Activated CD4-positive, alpha-beta T cell treated with anti-CD3 and anti-CD28 coated beads, Interleukin-2, amount 10 ng/mL, durations not matched to agents 7 days and 5 days (primary cell): Measurements from ENCODE around the gene TPT1. TPM values are rescaled to one million over a fixed set of nuclear protein-coding genes. Genes with fewer than 3 reads are reported as not detected.
"Not testable (repeated sequence)": the region's sequence is repeated elsewhere in the genome, so short reads cannot be mapped to it uniquely, and the experiment has no call there.

ENCODE experiments used
- CTCF ChIA-PET: fragments of 350-600 bp; sonication (Branson Sonifier 250); formaldehyde crosslinking; loops from one replicate; lab custom pipeline; 2021; ENCODE audit warnings: antibody characterized with exemption; lab: Charles Lee
- POLR2A ChIA-PET: fragments of 350-600 bp; sonication (Branson Sonifier 250); formaldehyde crosslinking; loops from one replicate; lab custom pipeline; 2021; ENCODE audit warnings: antibody characterized with exemption; lab: Charles Lee
- DNase-seq: peaks from one replicate; pipeline ENCODE4 v3.0.0-alpha.2; 2020
- H3K27ac Mint-ChIP-seq: one replicate; pipeline ENCODE4 v1.8.0; 2021; ENCODE audit warnings: mild to moderate bottlenecking, moderate library complexity, mixed read lengths
- H3K27me3 Mint-ChIP-seq: one replicate; pipeline ENCODE4 v1.8.0; 2021; ENCODE audit warnings: mixed read lengths
- H3K36me3 Mint-ChIP-seq: one replicate; pipeline ENCODE4 v1.8.0; 2021; ENCODE audit warnings: low read depth, mixed read lengths
- H3K4me1 Mint-ChIP-seq: one replicate; pipeline ENCODE4 v1.8.0; 2021; ENCODE audit warnings: mixed read lengths
- H3K4me3 Mint-ChIP-seq: one replicate; pipeline ENCODE4 v1.8.0; 2021; ENCODE audit warnings: mild to moderate bottlenecking, moderate library complexity, mixed read lengths
- H3K9me3 Mint-ChIP-seq: one replicate; pipeline ENCODE4 v1.8.0; 2021; ENCODE audit warnings: mixed read lengths
- total RNA-seq, 2 experiments: library from RNA; stranded (reverse); gene quantifications; one replicate each; pipeline ENCODE4 v1.2.3, GENCODE V29; 2021

TPT1 gene
- total RNA-seq = 1,000 to 10,000 TPM; 4,825 to 5,097 TPM

DNA sequence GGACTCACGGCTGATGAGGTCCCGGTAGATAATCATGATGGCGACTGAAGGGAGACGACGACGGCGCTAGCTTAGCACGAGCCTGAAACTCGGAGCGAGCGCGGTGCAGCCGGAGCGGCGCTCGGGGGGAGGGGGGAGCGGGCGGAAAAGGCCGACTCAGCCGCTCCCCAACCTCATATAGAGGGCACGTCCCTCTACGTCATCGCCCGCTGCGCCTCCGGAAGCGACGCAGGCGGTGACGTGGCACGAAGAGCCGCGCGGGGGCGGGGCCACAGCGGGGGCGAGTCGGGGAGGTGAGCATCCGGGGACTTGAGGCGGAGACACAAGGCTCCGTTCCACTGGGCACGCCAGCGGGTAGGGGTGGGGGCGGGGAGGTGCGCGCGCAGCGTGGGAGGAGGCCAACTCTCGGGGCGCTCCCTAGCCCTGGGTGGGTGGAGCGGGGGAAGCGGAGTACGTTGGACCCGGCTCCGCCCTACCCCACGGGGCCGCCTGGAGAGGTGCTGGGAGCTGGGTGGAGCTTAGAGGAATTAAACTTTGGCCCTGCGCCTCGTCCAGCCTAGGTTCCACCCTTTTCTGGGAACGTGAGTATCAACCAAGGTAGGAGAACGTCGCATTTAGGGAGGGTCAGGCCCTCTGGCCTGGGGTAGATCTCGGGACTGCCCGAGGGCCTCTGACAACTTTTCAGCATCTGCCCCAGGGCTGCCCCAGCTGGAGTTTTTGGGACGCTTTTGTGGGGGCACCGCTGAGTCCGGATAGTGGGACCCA lies at the start of gene TPT1:
Gene TPT1, minus strand, starts transcription at position 150 of the 765 bp plus-strand sequence. Its CDS starts 114 bp downstream, at position 36.
- Mint-ChIP-seq H3K27ac (peak within 1 kb of the TSS; percentile 100), H3K9me3 (no peaks in the 10 kb centered on the region), H3K4me1 (peaks cover 49% of the 10 kb centered on the region), H3K36me3 (peaks cover 63% of the 10 kb centered on the region), H3K4me3 (peak within 1 kb of the TSS; percentile 98), H3K27me3 (no peaks in the 10 kb centered on the region)
- POLR2A ChIA-PET = interaction anchor here (1.0 kb wide), 1 partner anchor 13 kb away, joined by 5 read pairs; no protein-coding TSS in a partner anchor
- peak; percentile 99 for DNase-seq
- CTCF ChIA-PET = interaction anchor here (0.9 to 2.6 kb wide), 11 partner anchors 9 to 143 kb away, joined by 3 to 16 read pairs (median 3); partner anchors contain the start of gene SLC25A30

DNA sequence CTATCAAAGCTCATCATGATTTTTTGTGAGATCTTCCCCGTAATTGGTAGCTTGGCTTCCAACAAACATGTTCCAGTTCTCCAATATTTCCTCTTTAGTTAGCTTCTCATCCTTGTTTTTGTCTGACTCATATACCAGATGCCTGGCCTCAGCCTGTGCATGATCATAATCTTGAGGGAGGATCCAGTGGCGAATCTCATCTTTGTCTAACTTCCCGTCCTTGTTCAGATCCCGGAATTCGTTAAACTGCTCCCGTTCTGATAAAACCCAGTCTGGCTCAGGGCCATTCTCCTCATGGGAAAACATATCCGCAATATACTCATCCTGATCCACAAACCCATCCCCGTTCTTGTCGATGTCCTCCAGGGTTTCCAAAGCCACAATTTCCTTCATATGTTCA lies 49.4 kb upstream of the TPT1 start:
- not testable (repeated sequence) for H3K27ac Mint-ChIP-seq

GRCh38 chr13:45388664-45389063 lies 47.7 kb upstream of the TPT1 start:
- Mint-ChIP-seq H3K27ac (no peak overlapping the region), H3K9me3 (no peaks in the 10 kb centered on the region), H3K4me3 (no peak overlapping the region), H3K4me1 (peaks cover 11% of the 10 kb centered on the region), H3K27me3 (no peaks in the 10 kb centered on the region), H3K36me3 (peaks cover 28% of the 10 kb centered on the region)
- POLR2A ChIA-PET = no interaction called here
- CTCF ChIA-PET = no interaction called here
- no peak for DNase-seq

More for the DNA sequence above, 49.4 kb upstream of the TPT1 start:
- Mint-ChIP-seq H3K36me3 (peaks cover 34% of the 10 kb centered on the region), H3K4me1 (peaks cover 25% of the 10 kb centered on the region)
- POLR2A ChIA-PET, DNase-seq, H3K4me3 Mint-ChIP-seq, H3K27me3 Mint-ChIP-seq, CTCF ChIA-PET, H3K9me3 Mint-ChIP-seq: not testable (repeated sequence)

DNA sequence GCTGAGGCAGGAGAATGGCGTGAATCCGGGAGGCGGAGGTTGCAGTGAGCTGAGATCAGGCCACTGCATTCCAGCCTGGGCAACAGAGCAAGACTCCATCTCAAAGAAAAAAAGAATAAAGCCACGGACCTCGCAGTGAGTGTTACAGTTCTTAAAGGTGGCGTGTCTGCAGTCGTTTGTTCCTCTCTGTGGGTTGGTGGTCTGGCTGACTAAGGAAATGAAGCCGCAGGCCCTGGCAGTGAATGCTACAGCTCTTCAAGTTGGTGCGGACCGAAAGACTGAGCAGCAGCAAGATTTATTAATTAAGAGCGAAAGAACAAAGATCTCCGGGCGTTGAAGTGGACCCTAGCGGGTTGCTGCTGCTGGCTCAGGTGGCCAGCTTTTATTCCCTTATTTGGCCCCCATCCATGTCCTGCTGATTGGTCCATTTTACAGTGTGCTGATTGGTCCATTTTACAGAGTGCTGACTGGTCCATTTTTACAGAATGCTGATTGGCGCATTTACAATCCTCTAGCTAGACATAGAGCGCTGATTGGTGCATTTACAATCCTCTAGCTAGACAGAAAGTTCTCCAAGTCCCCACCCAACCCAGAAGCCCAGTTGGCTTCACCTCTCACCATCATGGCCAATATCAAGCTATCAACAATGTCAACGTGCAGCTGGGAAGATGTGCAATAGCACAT lies 46.1 kb upstream of the TPT1 start:
- H3K27me3 Mint-ChIP-seq, POLR2A ChIA-PET, H3K27ac Mint-ChIP-seq, H3K4me3 Mint-ChIP-seq, H3K9me3 Mint-ChIP-seq: not testable (repeated sequence)
- peaks cover 11% of the 10 kb centered on the region for H3K4me1 Mint-ChIP-seq
- peaks cover 24% of the 10 kb centered on the region for H3K36me3 Mint-ChIP-seq
- peak; percentile 27 for DNase-seq
- CTCF ChIA-PET = interaction anchor here (0.9 to 1.9 kb wide), 4 partner anchors 8 to 96 kb away, joined by 3 to 7 read pairs (median 4); no protein-coding TSS in a partner anchor

DNA sequence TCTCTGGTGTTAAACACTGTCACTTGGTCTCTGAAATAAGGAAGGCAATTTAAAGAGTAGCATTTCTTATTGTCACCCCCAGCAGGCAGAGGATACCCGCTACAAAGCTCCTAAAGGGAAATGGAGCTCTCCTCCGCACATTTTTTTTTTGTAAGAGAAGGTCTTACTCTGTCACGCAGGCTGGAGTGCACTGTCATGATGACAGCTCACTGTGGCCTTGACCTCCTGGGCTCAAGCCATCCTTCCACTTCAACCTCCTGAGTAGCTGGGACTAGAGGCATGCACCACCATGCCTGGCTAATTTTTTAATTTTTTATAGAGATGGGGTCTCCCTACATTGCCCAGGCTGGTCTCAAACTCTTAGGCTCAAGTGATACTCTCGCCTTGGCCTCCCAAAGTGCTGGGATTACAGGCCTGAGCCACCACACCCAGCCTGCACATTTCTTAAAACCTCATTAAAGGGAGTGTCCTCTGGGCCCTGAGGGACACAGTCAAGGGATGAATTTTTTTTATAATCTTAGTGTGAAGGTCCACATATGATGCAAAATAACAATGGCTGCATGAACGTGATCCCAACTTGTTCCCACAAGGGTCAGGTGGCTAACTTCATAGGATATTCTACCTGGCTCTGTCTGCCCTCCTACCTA lies 45.0 kb upstream of the TPT1 start:
- Mint-ChIP-seq H3K4me1 (peaks cover 11% of the 10 kb centered on the region), H3K9me3 (no peaks in the 10 kb centered on the region), H3K27me3 (no peaks in the 10 kb centered on the region), H3K27ac (no peak overlapping the region), H3K36me3 (peaks cover 21% of the 10 kb centered on the region), H3K4me3 (no peak overlapping the region)
- POLR2A ChIA-PET = no interaction called here
- CTCF ChIA-PET = interaction anchor here (0.9 to 1.9 kb wide), 3 partner anchors 9 to 97 kb away, joined by 3 to 7 read pairs (median 3); no protein-coding TSS in a partner anchor
- no peak for DNase-seq

GRCh38 chr13:45385320-45385719 lies 44.3 kb upstream of the TPT1 start:
- H3K36me3 Mint-ChIP-seq = peaks cover 14% of the 10 kb centered on the region
- H3K27ac Mint-ChIP-seq = no peak overlapping the region
- H3K9me3 Mint-ChIP-seq = no peaks in the 10 kb centered on the region
- ChIA-PET CTCF (interaction anchor here (1.9 kb wide), 1 partner anchor 9 kb away, joined by 7 read pairs; no protein-coding TSS in a partner anchor), POLR2A (no interaction called here)
- no peak for DNase-seq
- no peak overlapping the region for H3K4me3 Mint-ChIP-seq
- peaks cover 11% of the 10 kb centered on the region for H3K4me1 Mint-ChIP-seq
- no peaks in the 10 kb centered on the region for H3K27me3 Mint-ChIP-seq

GRCh38 chr13:45384474-45385174 lies 43.6 kb upstream of the TPT1 start:
- no peak overlapping the region for H3K27ac Mint-ChIP-seq
- CTCF ChIA-PET = interaction anchor here (1.9 kb wide), 1 partner anchor 10 kb away, joined by 7 read pairs; no protein-coding TSS in a partner anchor
- POLR2A ChIA-PET = no interaction called here
- no peaks in the 10 kb centered on the region for H3K27me3 Mint-ChIP-seq
- H3K9me3 Mint-ChIP-seq = no peaks in the 10 kb centered on the region
- peaks cover 13% of the 10 kb centered on the region for H3K36me3 Mint-ChIP-seq
- no peak overlapping the region for H3K4me3 Mint-ChIP-seq
- no peak for DNase-seq
- peaks cover 11% of the 10 kb centered on the region for H3K4me1 Mint-ChIP-seq

- POLR2A ChIA-PET, H3K27ac Mint-ChIP-seq, H3K4me3 Mint-ChIP-seq, DNase-seq, H3K9me3 Mint-ChIP-seq, CTCF ChIA-PET, H3K27me3 Mint-ChIP-seq: not testable (repeated sequence)
- peaks cover 13% of the 10 kb centered on the region for H3K36me3 Mint-ChIP-seq
- peaks cover 11% of the 10 kb centered on the region for H3K4me1 Mint-ChIP-seq
Observed at GRCh38 chr13:45382739-45383138, 41.8 kb upstream of the TPT1 start.

GRCh38 chr13:45381196-45381595 lies 40.2 kb upstream of the TPT1 start:
- DNase-seq = no peak
- Mint-ChIP-seq H3K4me3 (no peak overlapping the region), H3K27ac (no peak overlapping the region), H3K27me3 (no peaks in the 10 kb centered on the region), H3K36me3 (peaks cover 5% of the 10 kb centered on the region), H3K4me1 (no peaks in the 10 kb centered on the region), H3K9me3 (no peaks in the 10 kb centered on the region)
- ChIA-PET POLR2A (no interaction called here), CTCF (no interaction called here)

GRCh38 chr13:45380708-45381107 lies 39.7 kb upstream of the TPT1 start:
- H3K27me3 Mint-ChIP-seq, DNase-seq, H3K4me3 Mint-ChIP-seq, CTCF ChIA-PET, H3K36me3 Mint-ChIP-seq, H3K4me1 Mint-ChIP-seq, H3K9me3 Mint-ChIP-seq, POLR2A ChIA-PET, H3K27ac Mint-ChIP-seq: not testable (repeated sequence)

DNA sequence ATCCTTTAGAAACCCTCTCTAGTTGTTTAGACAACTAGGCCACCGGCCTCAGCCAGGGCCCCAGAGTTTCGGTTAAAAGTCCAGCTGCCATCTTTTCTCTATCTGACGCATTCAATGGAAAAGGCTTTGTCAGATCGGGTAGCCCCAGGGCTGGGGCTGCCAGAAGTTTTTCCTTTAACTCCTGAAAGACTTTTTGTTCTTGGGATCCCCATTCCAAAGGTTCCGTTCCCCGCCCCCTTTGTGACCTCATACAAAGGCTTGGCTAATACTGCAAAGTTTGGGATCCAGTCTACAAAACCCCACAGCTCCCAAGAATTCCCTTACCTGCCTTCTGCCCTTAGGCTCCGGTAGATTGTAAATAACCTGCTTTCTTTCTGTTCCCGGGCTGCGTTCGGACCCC lies 38.5 kb upstream of the TPT1 start:
- H3K4me1 Mint-ChIP-seq, H3K27me3 Mint-ChIP-seq, H3K4me3 Mint-ChIP-seq, H3K27ac Mint-ChIP-seq, POLR2A ChIA-PET, CTCF ChIA-PET, DNase-seq, H3K36me3 Mint-ChIP-seq, H3K9me3 Mint-ChIP-seq: not testable (repeated sequence)

DNA sequence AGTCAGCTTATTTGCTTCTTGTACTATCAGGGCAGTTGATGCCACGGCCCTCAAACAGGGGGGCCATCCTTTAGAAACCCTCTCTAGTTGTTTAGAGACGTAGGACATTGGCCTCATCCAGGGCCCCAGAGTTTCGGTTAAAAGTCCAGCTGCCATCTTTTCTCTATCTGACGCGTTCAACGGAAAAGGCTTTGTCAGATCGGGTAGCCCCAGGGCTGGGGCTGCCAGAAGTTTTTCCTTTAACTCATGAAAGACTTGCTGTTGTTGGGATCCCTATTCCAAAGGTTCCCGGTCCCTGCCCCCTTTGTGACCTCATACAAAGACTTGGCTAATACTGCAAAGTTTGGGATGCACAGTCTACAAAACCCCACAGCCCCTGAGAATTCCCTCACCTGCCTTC lies 37.8 kb upstream of the TPT1 start:
- H3K36me3 Mint-ChIP-seq, CTCF ChIA-PET: not testable (repeated sequence)

More for the DNA sequence above, 37.8 kb upstream of the TPT1 start:
- H3K9me3 Mint-ChIP-seq, H3K27ac Mint-ChIP-seq, H3K4me1 Mint-ChIP-seq, DNase-seq, POLR2A ChIA-PET, H3K27me3 Mint-ChIP-seq, H3K4me3 Mint-ChIP-seq: not testable (repeated sequence)
